Smooth muscle cell (in vitro differentiated cells): ENCODE data around the gene EIF1B. TPM values are rescaled to one million over a fixed set of nuclear protein-coding genes. Genes with fewer than 3 reads are reported as not detected.
"Not testable (repeated sequence)": the region's sequence is repeated elsewhere in the genome, so short reads cannot be mapped to it uniquely, and the experiment has no call there.

ENCODE experiments used
- DNase-seq: peaks from one replicate; lab custom pipeline; 2025; ENCODE audit not compliant: unreplicated experiment; lab: John Stamatoyannopoulos, UW
- H2AFZ ChIP-seq: fragments of 200-600 bp; sonication (generic); 2 replicates; pipeline ENCODE4 v1.6.0; 2016; ENCODE audit warnings: antibody characterized with exemption, low read depth, mild to moderate bottlenecking
- H3F3A ChIP-seq: fragments of 200-600 bp; sonication (generic); 2 replicates; pipeline ENCODE4 v1.6.0; 2017; ENCODE audit warnings: antibody characterized with exemption, low read depth
- H3K27ac ChIP-seq: fragments of 200-600 bp; sonication (generic); 2 replicates; pipeline ENCODE4 v1.5.1; 2016; ENCODE audit warnings: low read depth, mild to moderate bottlenecking
- H3K27me3 ChIP-seq: fragments of 200-600 bp; sonication (generic); 2 replicates; pipeline ENCODE4 v1.6.1; 2016; ENCODE audit warnings: low read depth, mild to moderate bottlenecking
- H3K36me3 ChIP-seq: fragments of 200-600 bp; sonication (generic); 2 replicates; pipeline ENCODE4 v1.5.1; 2016; ENCODE audit warnings: low read depth
- H3K4me1 ChIP-seq: fragments of 200-600 bp; sonication (generic); 2 replicates; pipeline ENCODE4 v1.5.1; 2016; ENCODE audit warnings: low read depth
- H3K4me2 ChIP-seq: fragments of 200-600 bp; sonication (generic); 2 replicates; pipeline ENCODE4 v1.6.0; 2016; ENCODE audit warnings: mild to moderate bottlenecking
- H3K4me3 ChIP-seq: fragments of 200-600 bp; sonication (generic); 2 replicates; pipeline ENCODE4 v1.5.1; 2016; ENCODE audit warnings: mild to moderate bottlenecking
- H3K79me2 ChIP-seq: fragments of 200-600 bp; sonication (generic); 2 replicates; pipeline ENCODE4 v1.6.0; 2016; ENCODE audit warnings: low read depth, mild to moderate bottlenecking
- H3K9ac ChIP-seq: fragments of 200-600 bp; sonication (generic); 2 replicates; pipeline ENCODE4 v1.6.0; 2016; ENCODE audit warnings: low read depth
- H3K9me3 ChIP-seq: fragments of 200-600 bp; sonication (generic); replicated peaks from 2 replicates; pipeline ENCODE4 v1.5.1; 2016; ENCODE audit warnings: low read depth
- H4K20me1 ChIP-seq: fragments of 200-600 bp; sonication (generic); 2 replicates; pipeline ENCODE4 v1.6.0; 2016; ENCODE audit warnings: low read depth
- CTCF ChIP-seq: fragments of 200-600 bp; sonication (generic); IDR thresholded peaks from 2 replicates; pipeline ENCODE4 v1.5.1; 2017; ENCODE audit warnings: borderline replicate concordance, mild to moderate bottlenecking, antibody characterized with exemption; ENCODE audit not compliant: insufficient read depth, poor library complexity, severe bottlenecking
- WGBS: methylation state at CpG from one replicate; pipeline ENCODE4 v1.1.7; 2016; ENCODE audit warnings: low lambda C conversion rate; 5-methylcytosine and 5-hydroxymethylcytosine counted together
- polyA plus RNA-seq: library from polyadenylated mRNA; unstranded; fragments of >200 nt; fragmentation: Nextera tagmentation; extraction: Ambion mirVana; gene quantifications from 2 replicates; pipeline ENCODE4 v1.2.1, GENCODE V29; 2016
- total RNA-seq: library from RNA; depleted of rRNA; stranded (reverse); fragments of >200 nt; gene quantifications from 2 replicates; pipeline ENCODE4 v1.2.3, GENCODE V29; 2014

The EIF1B gene
- total and polyA plus RNA-seq, 2 experiments from 2014 or later, result 46.8 to 87.7 TPM

- no peak for DNase-seq
- Histone ChIP-seq H3K27me3 (peaks cover 4% of the 10 kb centered on the region), H3K79me2 (no peaks in the 10 kb centered on the region), H3F3A (no peaks in the 10 kb centered on the region), H3K9me3 (peaks cover 4% of the 10 kb centered on the region), H3K4me3 (no peak overlapping the region), H4K20me1 (no peaks in the 10 kb centered on the region), H3K4me1 (no peaks in the 10 kb centered on the region), H3K4me2 (no peak overlapping the region), H3K9ac (no peak overlapping the region), H3K27ac (no peak overlapping the region), H3K36me3 (no peaks in the 10 kb centered on the region), H2AFZ (no peak overlapping the region)
- TF ChIP-seq CTCF, result no peak
- WGBS, result 85% methylated on average over 2 of the region's 2 CpGs
Measured at GRCh38 chr3:40281995-40282394, 27.5 kb upstream of the EIF1B start.

GRCh38 chr3:40283057-40283456, 26.4 kb upstream of the EIF1B start:
- not testable (repeated sequence) for H4K20me1 ChIP-seq, H3K27me3 ChIP-seq, H3F3A ChIP-seq, H3K9ac ChIP-seq, H3K79me2 ChIP-seq, H3K36me3 ChIP-seq, DNase-seq, H3K4me1 ChIP-seq, H3K4me3 ChIP-seq, H2AFZ ChIP-seq, H3K9me3 ChIP-seq, H3K27ac ChIP-seq, H3K4me2 ChIP-seq
- 97% methylated on average over 5 of the region's 5 CpGs for WGBS

- Histone ChIP-seq H3K36me3 (no peaks in the 10 kb centered on the region), H3F3A (no peaks in the 10 kb centered on the region), H3K9ac (no peak overlapping the region), H3K4me1 (no peaks in the 10 kb centered on the region), H3K79me2 (no peaks in the 10 kb centered on the region), H3K4me3 (no peak overlapping the region), H3K27me3 (no peaks in the 10 kb centered on the region), H3K4me2 (no peak overlapping the region), H3K27ac (no peak overlapping the region), H3K9me3 (peaks cover 4% of the 10 kb centered on the region), H2AFZ (no peak overlapping the region), H4K20me1 (no peaks in the 10 kb centered on the region)
- WGBS, result 97% methylated on average over 2 of the region's 2 CpGs
- TF ChIP-seq CTCF, result no peak
- no peak for DNase-seq
Measured at GRCh38 chr3:40287248-40287647, 22.3 kb upstream of the EIF1B start.

- no peak overlapping the region for H3K9ac ChIP-seq
- no peaks in the 10 kb centered on the region for H3K79me2 ChIP-seq
- no peaks in the 10 kb centered on the region for H3K9me3 ChIP-seq
- H3K27ac ChIP-seq, result no peak overlapping the region
- H4K20me1 ChIP-seq, result no peaks in the 10 kb centered on the region
- H2AFZ ChIP-seq, result no peak overlapping the region
- H3K27me3 ChIP-seq, result no peaks in the 10 kb centered on the region
- no peak for DNase-seq
- no peak for TF ChIP-seq CTCF
- H3K36me3 ChIP-seq, result no peaks in the 10 kb centered on the region
- whole genome bisulfite sequencing, result 96% methylated on average over 6 of the region's 6 CpGs
- H3K4me2 ChIP-seq, result no peak overlapping the region
- H3F3A ChIP-seq, result no peaks in the 10 kb centered on the region
- H3K4me1 ChIP-seq, result peaks cover 8% of the 10 kb centered on the region
- H3K4me3 ChIP-seq, result no peak overlapping the region
Measured at GRCh38 chr3:40290396-40290795, 19.1 kb upstream of the EIF1B start.
